Left cardiac atrium (tissue), 4 donors: ENCODE results near the gene RPP40. TPM values are rescaled to one million over a fixed set of nuclear protein-coding genes. Genes with fewer than 3 reads are reported as not detected.

Source experiments
- ATAC-seq, 2 donors: fragments of 200-7000 bp; cut with Tn5 transposase; one replicate each; pipeline ENCODE4 v1.9.1; 2020; ENCODE audit warnings: mild to moderate bottlenecking in 2 of 2, moderate library complexity in 2 of 2
- DNase-seq: peaks from one replicate; pipeline ENCODE4 v3.0.0-alpha.2; 2020
- intact Hi-C, 2 donors: fragments of 100-400 bp; cut with DNase I; formaldehyde crosslinking; loops; one replicate each; pipeline versions ENCODE4 v1.14.1 to v1.15.1; 2022 to 2023
- total RNA-seq, 2 donors: library from RNA; stranded (reverse); fragmentation: NEBNext Ultra II Directional; extraction: Animal tissue kit (Norgen Biotek cat#: 25700); gene quantifications; one replicate each; pipeline ENCODE4 v1.2.1, GENCODE V29; 2021
- donor health status: DM: no; HTN: yes; CAD: no.
- donor health status: DM: no; HTN: yes; CAD: no; lungs with severe emphysema.
- donor health status: DM: yes; HTN: yes; CAD: no.
- donor health status: Dilated cardiomyopathy.

Gene RPP40
- total RNA-seq, 2 donors from 2014 or later = 3.7 to 4.9 TPM

DNA sequence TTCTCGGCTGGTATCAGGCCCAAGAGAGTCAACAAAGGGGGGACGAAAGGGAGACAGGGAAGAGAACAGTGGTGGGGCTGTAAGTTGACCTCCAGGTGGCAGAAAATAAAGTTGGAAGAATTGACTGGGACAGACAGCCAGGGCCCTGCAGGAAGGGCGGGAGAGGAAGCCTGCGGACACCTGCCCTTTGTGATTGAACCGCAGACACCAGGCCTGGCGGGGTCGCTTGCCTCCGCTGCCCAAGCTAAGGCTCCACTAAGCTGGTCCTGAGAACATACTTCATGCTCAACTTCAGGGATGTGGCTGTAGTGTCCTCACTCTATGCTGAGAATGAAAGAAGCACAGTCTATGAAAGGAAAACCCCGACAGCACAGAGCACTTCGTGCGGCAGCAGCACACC, 53.8 kb downstream of the RPP40 start:
- ATAC-seq (no peak), DNase-seq (no peak)
- intact Hi-C loops = no loop called here

DNA sequence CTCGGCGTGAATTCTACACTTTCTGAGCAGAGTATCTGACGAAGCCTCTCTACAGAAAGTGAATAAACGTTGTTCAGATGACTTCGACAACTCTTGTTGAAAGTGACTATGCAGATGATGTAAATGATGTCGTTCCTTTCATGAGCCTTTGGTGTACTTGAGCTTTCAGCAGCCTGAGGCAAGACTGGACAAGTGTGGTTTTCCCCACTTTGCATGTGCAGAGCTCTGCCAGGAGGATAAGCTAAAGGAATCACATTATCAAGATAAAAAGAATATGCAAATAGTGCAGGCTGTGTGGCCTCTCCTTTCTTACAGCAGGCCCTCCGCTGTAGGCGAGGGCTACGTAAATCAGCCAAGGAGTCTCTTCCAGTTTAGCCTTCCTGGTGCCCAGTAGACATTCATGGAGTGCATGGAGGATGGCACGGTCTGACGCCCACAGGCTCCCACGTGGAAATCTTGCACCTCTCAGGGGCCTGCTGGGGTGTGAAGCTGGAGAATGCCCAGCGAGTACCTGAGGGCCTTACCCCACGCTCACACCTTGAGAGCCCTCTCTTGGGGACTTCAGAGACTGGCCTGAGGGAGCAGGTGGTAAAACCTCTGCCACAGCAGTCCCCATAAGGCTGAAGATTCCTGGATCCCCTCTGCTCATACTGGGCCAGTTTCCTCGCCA, 54.9 kb downstream of the RPP40 start:
- DNase-seq (no peak), ATAC-seq (no peak)
- intact Hi-C loops = no loop called here

GRCh38 chr6:4947716-4948115, 56.1 kb downstream of the RPP40 start:
- DNase-seq (no peak), ATAC-seq (no peak)
- intact Hi-C loops = no loop called here

- intact Hi-C loops = no loop called here
- DNase-seq (no peak), ATAC-seq (no peak)
Measured at GRCh38 chr6:4946521-4946920, 57.3 kb downstream of the RPP40 start.

Other genes with a start within 250 kb of the RPP40 start
- gene CDYL, start 227.6 kb downstream of the RPP40 start, total RNA-seq = 10 to 100 TPM; 26.9 to 31.2 TPM
- 10 to 100 TPM in 1 of 2 donors, 1 to 10 TPM in 1; 7.4 to 10.7 TPM for gene PPP1R3G, start 81.3 kb upstream of the RPP40 start, total RNA-seq